Mucosa of rectum (tissue), 2 donors: ENCODE measurements around the gene TM9SF2.

Experiments
- H3K27ac ChIP-seq, 2 donors: one replicate each; pipeline ENCODE4 v1.7.0; 2013; ENCODE audit warnings: inconsistent platforms in 2 of 2, low read depth in 2 of 2, low read length in 2 of 2
- H3K27me3 ChIP-seq, 2 donors: one replicate each; pipeline ENCODE4 v1.7.0; 2013; ENCODE audit warnings: low read length in 2 of 2; ENCODE audit not compliant: control insufficient read depth in 2 of 2, insufficient read depth in 2 of 2
- H3K36me3 ChIP-seq, 2 donors: one replicate each; pipeline ENCODE4 v1.7.0; 2013; ENCODE audit warnings: low read length in 2 of 2; ENCODE audit not compliant: control insufficient read depth in 2 of 2, insufficient read depth in 2 of 2
- H3K4me1 ChIP-seq, 2 donors: one replicate each; pipeline ENCODE4 v1.7.0; 2013; ENCODE audit warnings: low read length in 2 of 2, mild to moderate bottlenecking in 1 of 2; ENCODE audit not compliant: control insufficient read depth in 2 of 2, insufficient read depth in 2 of 2
- H3K4me3 ChIP-seq, 2 donors: one replicate each; pipeline ENCODE4 v1.7.0; 2013; ENCODE audit warnings: low read length in 2 of 2
- H3K9ac ChIP-seq, 2 donors: one replicate each; pipeline ENCODE4 v1.7.0; 2013; ENCODE audit warnings: low read length in 2 of 2, low read depth in 1 of 2, mild to moderate bottlenecking in 1 of 2
- H3K9me3 ChIP-seq, 2 donors: one replicate each; pipeline ENCODE4 v1.7.0; 2013; ENCODE audit warnings: low read length in 2 of 2; ENCODE audit not compliant: control insufficient read depth in 2 of 2
- donor health status: healthy.
- donor health status: Normal muscosa, but diverticular disease.

The TM9SF2 gene

GRCh38 chr13:99526549-99526948, 25.3 kb downstream of the TM9SF2 start:
- Histone ChIP-seq H3K4me1 (no peaks in the 10 kb centered on the region), H3K4me3 (no peak overlapping the region), H3K27ac (no peak overlapping the region)

GRCh38 chr13:99527301-99527700, 26.0 kb downstream of the TM9SF2 start:
- H3K9me3 ChIP-seq = no peaks in the 10 kb centered on the region
- H3K36me3 ChIP-seq = peaks cover 33 to 57% of the 10 kb centered on the region in 2 donors
- H3K4me3 ChIP-seq = no peak overlapping the region
- H3K4me1 ChIP-seq = no peaks in the 10 kb centered on the region
- H3K9ac ChIP-seq = no peak overlapping the region
- no peaks in the 10 kb centered on the region for H3K27me3 ChIP-seq
- no peak overlapping the region for H3K27ac ChIP-seq

More at GRCh38 chr13:99526549-99526948, 25.3 kb downstream of the TM9SF2 start:
- H3K36me3 ChIP-seq = peaks cover 38 to 61% of the 10 kb centered on the region in 2 donors
- no peaks in the 10 kb centered on the region for H3K9me3 ChIP-seq
- no peak overlapping the region for H3K9ac ChIP-seq
- H3K27me3 ChIP-seq = no peaks in the 10 kb centered on the region

GRCh38 chr13:99528547-99528946, 27.3 kb downstream of the TM9SF2 start:
- H3K36me3 ChIP-seq = peaks cover 21 to 44% of the 10 kb centered on the region in 2 donors

GRCh38 chr13:99536023-99536422, 34.8 kb downstream of the TM9SF2 start:
- Histone ChIP-seq H3K4me1 (no peaks in the 10 kb centered on the region), H3K9ac (no peak overlapping the region), H3K36me3 (peaks cover 27 to 32% of the 10 kb centered on the region in 2 donors), H3K4me3 (no peak overlapping the region), H3K9me3 (no peaks in the 10 kb centered on the region), H3K27me3 (no peaks in the 10 kb centered on the region), H3K27ac (no peak overlapping the region)

More at GRCh38 chr13:99528547-99528946, 27.3 kb downstream of the TM9SF2 start:
- Histone ChIP-seq H3K4me3 (no peak overlapping the region), H3K9me3 (no peaks in the 10 kb centered on the region), H3K9ac (no peak overlapping the region), H3K4me1 (no peaks in the 10 kb centered on the region), H3K27ac (no peak overlapping the region), H3K27me3 (no peaks in the 10 kb centered on the region)

- H3K4me1 ChIP-seq = peaks cover 0 to 3% of the 10 kb centered on the region in 2 donors
- peaks cover 48 to 53% of the 10 kb centered on the region in 2 donors for H3K36me3 ChIP-seq
- no peak overlapping the region for H3K27ac ChIP-seq
Observed at GRCh38 chr13:99540530-99540929, 39.3 kb downstream of the TM9SF2 start.

GRCh38 chr13:99542788-99543406, 41.6 kb downstream of the TM9SF2 start:
- Histone ChIP-seq H3K9me3 (no peaks in the 10 kb centered on the region), H3K4me1 (peaks cover under 1 to 3% of the 10 kb centered on the region in 2 donors), H3K27ac (peak overlapping the region; percentile 8 to 17), H3K9ac (no peak overlapping the region), H3K4me3 (no peak overlapping the region), H3K36me3 (peaks cover 57 to 68% of the 10 kb centered on the region in 2 donors), H3K27me3 (no peaks in the 10 kb centered on the region)

More at GRCh38 chr13:99540530-99540929, 39.3 kb downstream of the TM9SF2 start:
- no peaks in the 10 kb centered on the region for H3K27me3 ChIP-seq
- H3K9me3 ChIP-seq = no peaks in the 10 kb centered on the region
- H3K4me3 ChIP-seq = no peak overlapping the region
- H3K9ac ChIP-seq = no peak overlapping the region

GRCh38 chr13:99545361-99545760, 44.1 kb downstream of the TM9SF2 start:
- Histone ChIP-seq H3K27me3 (no peaks in the 10 kb centered on the region), H3K36me3 (peaks cover 63 to 80% of the 10 kb centered on the region in 2 donors), H3K27ac (no peak overlapping the region), H3K4me3 (no peak overlapping the region), H3K9me3 (no peaks in the 10 kb centered on the region), H3K9ac (no peak overlapping the region), H3K4me1 (peaks cover 2 to 3% of the 10 kb centered on the region in 2 donors)

- Histone ChIP-seq H3K9me3 (no peaks in the 10 kb centered on the region), H3K4me1 (peaks cover 2 to 3% of the 10 kb centered on the region in 2 donors), H3K27me3 (no peaks in the 10 kb centered on the region), H3K27ac (no peak overlapping the region), H3K4me3 (no peak overlapping the region), H3K36me3 (peaks cover 59 to 80% of the 10 kb centered on the region in 2 donors), H3K9ac (no peak overlapping the region)
Observed at GRCh38 chr13:99545979-99546378, 44.7 kb downstream of the TM9SF2 start.

GRCh38 chr13:99546878-99547277, 45.6 kb downstream of the TM9SF2 start:
- H3K27ac ChIP-seq = no peak overlapping the region
- peaks cover 61 to 85% of the 10 kb centered on the region in 2 donors for H3K36me3 ChIP-seq

GRCh38 chr13:99548448-99548847, 47.2 kb downstream of the TM9SF2 start:
- Histone ChIP-seq H3K4me1 (peaks cover 0 to 2% of the 10 kb centered on the region in 2 donors), H3K9me3 (no peaks in the 10 kb centered on the region), H3K27ac (no peak overlapping the region), H3K27me3 (no peaks in the 10 kb centered on the region), H3K9ac (no peak overlapping the region), H3K36me3 (peaks cover 65 to 84% of the 10 kb centered on the region in 2 donors), H3K4me3 (no peak overlapping the region)

More at GRCh38 chr13:99546878-99547277, 45.6 kb downstream of the TM9SF2 start:
- Histone ChIP-seq H3K27me3 (no peaks in the 10 kb centered on the region), H3K4me1 (peaks cover 2 to 3% of the 10 kb centered on the region in 2 donors), H3K4me3 (no peak overlapping the region), H3K9me3 (no peaks in the 10 kb centered on the region), H3K9ac (no peak overlapping the region)
